NCI-H146 treated with DMSO at 0.1 percent for 48 hours (cell line): Measurements from ENCODE around the gene POLR1E.

Experiments used
- DNase-seq: peaks from one replicate; lab custom pipeline; 2025; ENCODE audit not compliant: unreplicated experiment; lab: John Stamatoyannopoulos, UW

POLR1E gene

GRCh38 chr9:37534412-37534811 lies 48.7 kb downstream of the POLR1E start:
- no peak for DNase-seq

GRCh38 chr9:37534901-37535300 lies 49.2 kb downstream of the POLR1E start:
- no peak for DNase-seq

GRCh38 chr9:37538099-37538498 lies 52.4 kb downstream of the POLR1E start:
- DNase-seq = no peak

GRCh38 chr9:37539634-37540033 lies 53.9 kb downstream of the POLR1E start:
- DNase-seq = no peak

- DNase-seq = no peak
These were observed 54.9 kb downstream of the POLR1E start for GRCh38 chr9:37540634-37541033.

- no peak for DNase-seq
These were observed 55.7 kb downstream of the POLR1E start for GRCh38 chr9:37541465-37541864.

GRCh38 chr9:37542488-37542887 lies 56.7 kb downstream of the POLR1E start:
- no peak for DNase-seq

- no peak for DNase-seq
These were observed 57.1 kb downstream of the POLR1E start for GRCh38 chr9:37542895-37543294.

GRCh38 chr9:37543468-37543867 lies 57.7 kb downstream of the POLR1E start:
- no peak for DNase-seq

- DNase-seq = no peak
These were observed 61.7 kb downstream of the POLR1E start for GRCh38 chr9:37547328-37547878.

- no peak for DNase-seq
These were observed 63.8 kb downstream of the POLR1E start for GRCh38 chr9:37549527-37549926.

- DNase-seq = no peak
These were observed 65.0 kb downstream of the POLR1E start for GRCh38 chr9:37550781-37551180.

GRCh38 chr9:37551468-37551867 lies 65.7 kb downstream of the POLR1E start:
- DNase-seq = no peak

GRCh38 chr9:37551888-37552287 lies 66.1 kb downstream of the POLR1E start:
- DNase-seq = no peak
